PC-9 (cell line): Measurements from ENCODE around the gene HOXC13.

Experiments
- EZH2 ChIP-seq: fragments of 200-600 bp; sonication (generic); IDR thresholded peaks from 2 replicates; pipeline ENCODE4 v1.8.0; 2017; ENCODE audit warnings: antibody characterized with exemption, low read depth
- TF ChIP-seq, protein P1 (sequence below): fragments of 200-600 bp; sonication (generic); conservative IDR thresholded peaks from 2 replicates; pipeline ENCODE4 v1.6.1; 2017; ENCODE audit warnings: mixed run types, antibody characterized with exemption, mild to moderate bottlenecking, moderate library complexity

DNA sequence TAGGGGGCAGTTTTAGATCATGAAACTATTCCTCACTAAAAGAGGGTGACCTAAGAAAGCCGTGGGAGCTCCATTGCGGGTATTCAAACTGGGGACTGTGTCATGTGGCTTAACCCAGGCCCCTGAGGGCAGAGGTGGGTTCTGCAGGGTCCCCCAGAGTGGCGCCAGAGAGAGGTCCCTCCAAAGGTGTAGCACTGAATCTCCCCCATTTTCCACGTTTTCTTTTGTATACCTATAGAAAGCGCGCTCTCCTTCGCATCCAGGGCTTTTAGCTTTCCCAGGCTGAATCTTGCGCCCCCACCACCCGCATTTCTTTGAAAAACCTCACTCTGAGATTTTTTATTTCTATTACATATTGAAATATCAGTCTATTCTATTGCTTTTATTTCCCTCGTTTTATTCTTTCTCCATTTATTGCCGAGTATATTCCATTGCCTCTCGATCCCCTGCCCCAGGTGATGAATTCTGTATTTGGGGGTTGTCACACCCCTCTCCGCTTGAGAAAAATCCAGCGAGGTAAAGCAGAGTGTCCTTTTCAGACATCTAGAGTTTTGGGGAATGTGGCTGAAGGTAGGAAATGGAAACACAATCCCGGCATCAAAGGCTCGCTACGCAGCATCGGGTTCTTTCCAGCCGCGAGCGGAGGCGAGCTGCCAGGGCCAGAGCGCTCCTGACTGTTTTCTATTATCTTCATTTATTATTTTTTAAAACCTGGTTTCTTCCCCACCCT lies 870 bp upstream of the HOXC13 start:
- TF ChIP-seq, protein P1, sequence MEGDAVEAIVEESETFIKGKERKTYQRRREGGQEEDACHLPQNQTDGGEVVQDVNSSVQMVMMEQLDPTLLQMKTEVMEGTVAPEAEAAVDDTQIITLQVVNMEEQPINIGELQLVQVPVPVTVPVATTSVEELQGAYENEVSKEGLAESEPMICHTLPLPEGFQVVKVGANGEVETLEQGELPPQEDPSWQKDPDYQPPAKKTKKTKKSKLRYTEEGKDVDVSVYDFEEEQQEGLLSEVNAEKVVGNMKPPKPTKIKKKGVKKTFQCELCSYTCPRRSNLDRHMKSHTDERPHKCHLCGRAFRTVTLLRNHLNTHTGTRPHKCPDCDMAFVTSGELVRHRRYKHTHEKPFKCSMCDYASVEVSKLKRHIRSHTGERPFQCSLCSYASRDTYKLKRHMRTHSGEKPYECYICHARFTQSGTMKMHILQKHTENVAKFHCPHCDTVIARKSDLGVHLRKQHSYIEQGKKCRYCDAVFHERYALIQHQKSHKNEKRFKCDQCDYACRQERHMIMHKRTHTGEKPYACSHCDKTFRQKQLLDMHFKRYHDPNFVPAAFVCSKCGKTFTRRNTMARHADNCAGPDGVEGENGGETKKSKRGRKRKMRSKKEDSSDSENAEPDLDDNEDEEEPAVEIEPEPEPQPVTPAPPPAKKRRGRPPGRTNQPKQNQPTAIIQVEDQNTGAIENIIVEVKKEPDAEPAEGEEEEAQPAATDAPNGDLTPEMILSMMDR: no peak
- no peak for TF ChIP-seq EZH2
